Lower lobe of right lung (tissue), 2 donors: Measurements from ENCODE around the gene STEAP3. TPM values are rescaled to one million over a fixed set of nuclear protein-coding genes. Genes with fewer than 3 reads are reported as not detected.

Experiments used
- ATAC-seq, 2 donors: fragments of 200-7000 bp; cut with Tn5 transposase; one replicate each; pipeline ENCODE4 v1.9.1; 2020 to 2022; ENCODE audit warnings: mild to moderate bottlenecking in 2 of 2, moderate library complexity in 2 of 2
- DNase-seq: peaks from one replicate; pipeline ENCODE4 v3.0.0-alpha.2; 2020
- H3K27ac ChIP-seq: fragments of 200-600 bp; one replicate; pipeline ENCODE4 v1.8.0; 2022
- H3K27me3 ChIP-seq: fragments of 200-600 bp; one replicate; pipeline ENCODE4 v1.8.0; 2022; ENCODE audit warnings: low read depth
- H3K36me3 ChIP-seq: fragments of 200-600 bp; one replicate; pipeline ENCODE4 v1.8.0; 2022; ENCODE audit warnings: mild to moderate bottlenecking
- H3K4me1 ChIP-seq: fragments of 200-600 bp; one replicate; pipeline ENCODE4 v1.8.0; 2022
- H3K4me3 ChIP-seq: fragments of 200-600 bp; one replicate; pipeline ENCODE4 v1.8.0; 2022; ENCODE audit warnings: mild to moderate bottlenecking
- H3K9me3 ChIP-seq: fragments of 200-600 bp; one replicate; pipeline ENCODE4 v1.8.0; 2022
- CTCF ChIP-seq: fragments of 200-600 bp; IDR thresholded peaks from one replicate; pipeline ENCODE4 v1.8.0; 2022; ENCODE audit warnings: antibody characterized with exemption, mild to moderate bottlenecking
- intact Hi-C: fragments of 100-400 bp; cut with DNase I; formaldehyde crosslinking; loops from one replicate; pipeline ENCODE4 v1.11.0; 2022
- total RNA-seq: library from RNA; stranded (reverse); fragmentation: NEBNext Ultra II Directional; extraction: Animal tissue kit (Norgen Biotek cat#: 25700); gene quantifications from one replicate; pipeline ENCODE4 v1.2.1, GENCODE V29; 2021
- donor health status: DM: no; HTN: yes; CAD: no; lungs with severe emphysema.

Gene STEAP3
- total RNA-seq, 1 donor from 2014 or later: 18.3 TPM

GRCh38 chr2:119246884-119247843 lies 23.5 kb downstream of the STEAP3 start:
- intact Hi-C loops: no loop called here
- H3K9me3 ChIP-seq: no peaks in the 10 kb centered on the region
- DNase-seq: peak; percentile 33
- H3K27ac ChIP-seq: no peak overlapping the region
- H3K4me1 ChIP-seq: no peaks in the 10 kb centered on the region
- no peaks in the 10 kb centered on the region for H3K36me3 ChIP-seq
- TF ChIP-seq CTCF: no peak
- no peak for ATAC-seq
- H3K27me3 ChIP-seq: no peaks in the 10 kb centered on the region
- H3K4me3 ChIP-seq: no peak overlapping the region

- Histone ChIP-seq H3K4me3 (no peak overlapping the region), H3K27me3 (no peaks in the 10 kb centered on the region), H3K4me1 (no peaks in the 10 kb centered on the region), H3K9me3 (no peaks in the 10 kb centered on the region), H3K36me3 (no peaks in the 10 kb centered on the region), H3K27ac (no peak overlapping the region)
- no peak for TF ChIP-seq CTCF
- ATAC-seq (no peak), DNase-seq (peak; percentile 36)
- intact Hi-C loops: no loop called here
These were observed 24.2 kb downstream of the STEAP3 start for GRCh38 chr2:119247844-119248271.

- Histone ChIP-seq H3K9me3 (no peaks in the 10 kb centered on the region), H3K27ac (no peak overlapping the region), H3K4me3 (no peak overlapping the region), H3K36me3 (no peaks in the 10 kb centered on the region), H3K4me1 (no peaks in the 10 kb centered on the region), H3K27me3 (no peaks in the 10 kb centered on the region)
- DNase-seq: no peak
- no peak for TF ChIP-seq CTCF
- no peak for ATAC-seq
- intact Hi-C loops: no loop called here
These were observed 24.7 kb downstream of the STEAP3 start for GRCh38 chr2:119248311-119248710.

GRCh38 chr2:119248751-119249150 lies 25.1 kb downstream of the STEAP3 start:
- ATAC-seq (no peak), DNase-seq (no peak)
- H3K36me3 ChIP-seq: no peaks in the 10 kb centered on the region
- no peaks in the 10 kb centered on the region for H3K27me3 ChIP-seq
- H3K9me3 ChIP-seq: no peaks in the 10 kb centered on the region
- H3K4me3 ChIP-seq: no peak overlapping the region
- H3K27ac ChIP-seq: no peak overlapping the region
- intact Hi-C loops: no loop called here
- no peaks in the 10 kb centered on the region for H3K4me1 ChIP-seq
- no peak for TF ChIP-seq CTCF

GRCh38 chr2:119249311-119249710 lies 25.7 kb downstream of the STEAP3 start:
- H3K36me3 ChIP-seq: no peaks in the 10 kb centered on the region
- H3K27me3 ChIP-seq: no peaks in the 10 kb centered on the region
- intact Hi-C loops: no loop called here
- H3K9me3 ChIP-seq: no peaks in the 10 kb centered on the region
- H3K27ac ChIP-seq: no peak overlapping the region
- DNase-seq: no peak
- TF ChIP-seq CTCF: no peak
- no peak for ATAC-seq
- no peak overlapping the region for H3K4me3 ChIP-seq
- no peaks in the 10 kb centered on the region for H3K4me1 ChIP-seq
